ENCODE results near the gene SLC25A47. TPM values are rescaled to one million over a fixed set of nuclear protein-coding genes. Genes with fewer than 3 reads are reported as not detected.

The SLC25A47 gene
- total and polyA plus RNA-seq, 8 donors: 0.73 TPM; not detected in 7

DNA sequence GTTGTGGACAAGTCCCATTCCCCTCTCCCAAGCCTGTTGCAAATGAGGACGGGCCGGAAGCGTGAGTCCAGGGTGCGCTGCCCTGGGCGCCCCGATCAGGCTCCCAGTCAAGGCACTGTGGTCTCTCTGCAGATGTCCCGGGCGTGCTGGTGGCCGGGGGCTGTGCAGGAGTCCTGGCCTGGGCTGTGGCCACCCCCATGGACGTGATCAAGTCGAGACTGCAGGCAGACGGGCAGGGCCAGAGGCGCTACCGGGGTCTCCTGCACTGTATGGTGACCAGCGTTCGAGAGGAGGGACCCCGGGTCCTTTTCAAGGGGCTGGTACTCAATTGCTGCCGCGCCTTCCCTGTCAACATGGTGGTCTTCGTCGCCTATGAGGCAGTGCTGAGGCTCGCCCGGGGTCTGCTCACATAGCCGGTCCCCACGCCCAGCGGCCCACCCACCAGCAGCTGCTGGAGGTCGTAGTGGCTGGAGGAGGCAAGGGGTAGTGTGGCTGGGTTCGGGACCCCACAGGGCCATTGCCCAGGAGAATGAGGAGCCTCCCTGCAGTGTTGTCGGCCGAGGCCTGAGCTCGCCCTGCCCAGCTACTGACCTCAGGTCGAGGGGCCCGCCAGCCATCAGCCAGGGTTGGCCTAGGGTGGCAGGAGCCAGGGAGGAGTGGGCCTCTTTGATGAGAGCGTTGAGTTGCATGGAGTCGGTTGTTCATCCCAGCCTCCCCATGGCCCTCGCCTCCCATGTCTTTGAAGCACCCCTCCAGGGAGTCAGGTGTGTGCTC is 6.3 kb downstream of the SLC25A47 start:
- Histone ChIP-seq H3K27ac (no peak overlapping the region), H3K27me3 (no peaks in the 10 kb centered on the region), H3K36me3 (peaks cover 0 to 21% (median 18%) of the 10 kb centered on the region in 4 donors), H3K9me3 (no peaks in the 10 kb centered on the region), H3K4me1 (peaks cover 0 to 9% (median 3%) of the 10 kb centered on the region in 4 donors), H3K4me3 (no peak overlapping the region)
- TF ChIP-seq EP300 (IDR thresholded peaks at IDR 0.05) (no peak), POLR2A (IDR thresholded peaks at IDR 0.05) (no peak), POLR2AphosphoS5 (IDR thresholded peaks at IDR 0.05) (no peak), CTCF (IDR thresholded peaks at IDR 0.05) (no peak)
- DNase-seq: no peak
- WGBS, 5 donors: 83 to 94% (median 91%) methylated on average over 18 to 36 of the region's 36 CpGs
- intact Hi-C loops (cut with DNase I; ENCODE audit: low total_unique reads): no loop called here

- H3K27me3 ChIP-seq: no peaks in the 10 kb centered on the region
- TF ChIP-seq POLR2AphosphoS5 (IDR thresholded peaks at IDR 0.05) (no peak), EP300 (IDR thresholded peaks at IDR 0.05) (no peak), CTCF (IDR thresholded peaks at IDR 0.05) (no peak), POLR2A (IDR thresholded peaks at IDR 0.05) (no peak)
- peaks cover 5 to 26% (median 23%) of the 10 kb centered on the region in 4 donors for H3K36me3 ChIP-seq
- no peaks in the 10 kb centered on the region for H3K9me3 ChIP-seq
- no peak overlapping the region for H3K27ac ChIP-seq
- no peak for DNase-seq
- H3K4me1 ChIP-seq: peaks cover 0 to 8% (median 3%) of the 10 kb centered on the region in 4 donors
- H3K4me3 ChIP-seq: no peak overlapping the region
- intact Hi-C loops (cut with DNase I; ENCODE audit: low total_unique reads): no loop called here
- 80 to 93% (median 90%) methylated on average over 1 to 11 of the region's 11 CpGs for WGBS, 5 donors
Observed at GRCh38 chr14:100330007-100330344, 6.8 kb downstream of the SLC25A47 start.

DNA sequence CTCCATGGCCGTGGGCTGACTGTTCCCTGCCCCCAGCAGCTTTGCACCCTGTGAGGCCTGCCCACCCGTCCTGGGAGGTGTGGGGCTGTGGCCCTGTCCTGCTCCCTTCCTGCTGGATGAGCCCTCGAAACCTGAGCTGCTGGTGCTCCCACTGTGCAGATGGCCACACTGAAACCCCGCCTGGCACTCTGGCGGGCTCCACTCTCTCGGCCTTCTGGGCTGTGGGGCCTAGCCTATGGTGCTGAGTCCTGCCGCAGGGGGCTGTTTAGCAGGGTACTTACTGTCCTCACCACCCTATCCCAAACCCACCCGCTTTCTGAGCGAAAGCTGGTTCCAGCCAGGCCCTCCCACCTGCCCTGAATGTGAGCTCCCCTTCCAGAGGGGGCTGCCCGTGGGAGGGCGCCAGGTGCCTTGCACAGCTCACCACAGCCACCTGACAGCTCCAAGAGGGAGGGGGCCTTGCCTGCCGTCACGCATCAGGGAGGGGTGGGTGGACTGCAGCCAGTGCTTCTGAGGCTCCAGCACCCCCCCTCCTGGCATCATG is 7.3 kb downstream of the SLC25A47 start:
- intact Hi-C loops (cut with DNase I; ENCODE audit: low total_unique reads): no loop called here
- Histone ChIP-seq H3K27me3 (no peaks in the 10 kb centered on the region), H3K4me3 (no peak overlapping the region), H3K36me3 (peaks cover 7 to 31% (median 28%) of the 10 kb centered on the region in 4 donors), H3K9me3 (no peaks in the 10 kb centered on the region), H3K4me1 (peaks cover 0 to 5% (median 1%) of the 10 kb centered on the region in 4 donors), H3K27ac (no peak overlapping the region)
- WGBS, 5 donors: 67 to 83% (median 78%) methylated on average over 9 to 13 of the region's 13 CpGs
- no peak for DNase-seq
- TF ChIP-seq POLR2AphosphoS5 (IDR thresholded peaks at IDR 0.05) (no peak), CTCF (IDR thresholded peaks at IDR 0.05) (no peak), EP300 (IDR thresholded peaks at IDR 0.05) (no peak)

DNA sequence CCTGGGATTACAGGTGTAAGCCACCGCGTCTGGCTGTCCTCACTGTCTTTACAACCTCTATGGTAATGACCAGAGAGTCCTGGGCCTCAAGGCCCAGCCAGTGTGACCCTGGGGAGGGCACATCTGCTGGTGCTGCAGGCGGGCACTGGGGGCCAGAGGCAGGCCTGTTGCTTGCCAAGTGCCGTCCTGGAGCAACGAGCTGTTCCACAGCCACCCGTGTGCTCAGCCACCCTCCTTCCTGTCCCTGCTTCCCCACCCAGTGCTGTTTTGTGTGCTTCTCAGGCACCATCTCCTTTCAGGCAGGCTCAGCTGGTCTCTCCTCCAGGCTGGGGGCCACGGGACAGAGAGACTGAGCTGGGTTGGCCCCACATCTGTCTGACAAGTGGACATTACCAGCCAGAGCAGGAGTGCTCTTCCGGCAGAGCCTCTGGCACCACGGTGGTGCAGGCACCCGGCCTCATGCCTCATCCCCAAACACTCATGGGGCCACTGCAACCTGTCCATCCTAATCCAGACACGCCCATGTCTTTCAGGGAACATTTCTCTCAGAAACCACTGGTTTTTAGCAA is 9.0 kb downstream of the SLC25A47 start:
- TF ChIP-seq EP300 (IDR thresholded peaks at IDR 0.05) (no peak), POLR2AphosphoS5 (IDR thresholded peaks at IDR 0.05) (no peak), POLR2A (IDR thresholded peaks at IDR 0.05) (no peak), CTCF (IDR thresholded peaks at IDR 0.05) (no peak)
- H3K4me1 ChIP-seq: no peaks in the 10 kb centered on the region
- intact Hi-C loops (cut with DNase I; ENCODE audit: low total_unique reads): no loop called here
- no peak overlapping the region for H3K27ac ChIP-seq
- DNase-seq: peak in 1 of 2 donors; percentile 1
- 67 to 86% (median 77%) methylated on average over 8 to 11 of the region's 11 CpGs for WGBS, 5 donors
- no peaks in the 10 kb centered on the region for H3K9me3 ChIP-seq
- no peaks in the 10 kb centered on the region for H3K27me3 ChIP-seq
- peaks cover 14 to 48% (median 45%) of the 10 kb centered on the region in 4 donors for H3K36me3 ChIP-seq
- H3K4me3 ChIP-seq: no peak overlapping the region

All from stomach (tissue), 9 donors.